ENCODE measurements around the gene C1QA.
"Not testable (repeated sequence)": the region's sequence is repeated elsewhere in the genome, so short reads cannot be mapped to it uniquely, and the experiment has no call there.

Gene C1QA

DNA sequence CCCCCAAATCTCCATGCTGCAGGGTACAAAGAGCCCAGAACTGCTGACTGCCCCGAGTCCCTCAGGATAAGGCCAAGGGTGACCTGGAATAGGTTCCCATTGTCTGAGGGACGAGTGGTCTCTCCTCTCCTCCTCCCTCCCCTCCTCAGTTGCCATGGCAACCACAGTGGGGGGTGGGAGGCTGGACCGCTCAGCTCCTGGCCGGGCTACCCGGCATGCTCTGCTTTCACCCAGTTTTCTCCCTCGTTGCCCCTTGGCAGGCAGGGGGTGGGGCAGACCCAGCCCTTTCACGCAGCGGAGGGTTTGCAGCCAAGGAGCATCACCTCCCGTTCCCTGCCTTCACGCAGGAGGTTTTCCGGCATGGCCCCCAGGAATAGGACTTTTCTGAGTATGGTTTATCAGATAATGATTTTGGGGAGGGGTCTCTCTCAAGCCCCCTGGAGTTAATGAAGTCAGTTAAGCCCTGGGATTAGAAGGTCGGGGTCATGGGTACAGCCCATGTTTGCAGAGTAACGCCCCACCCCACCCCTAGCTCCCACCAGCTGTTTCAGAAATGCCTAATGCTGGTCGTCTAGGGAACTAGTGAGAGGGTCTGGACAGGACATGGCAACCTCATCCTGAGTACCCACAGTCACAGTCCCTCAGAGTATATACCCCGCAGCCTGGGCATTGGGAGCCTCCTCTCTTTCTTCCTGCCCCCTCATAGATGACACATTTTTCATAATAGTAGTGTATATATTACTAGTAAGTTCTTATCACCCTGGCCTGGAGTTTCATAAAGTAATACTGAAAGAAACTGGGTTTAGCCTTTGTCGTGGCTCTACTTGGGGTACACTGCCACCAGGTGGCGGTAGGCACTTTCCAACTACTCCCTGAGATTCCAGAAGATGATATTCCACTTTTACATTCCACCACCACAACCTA lies 37.3 kb downstream of the C1QA start:
- DNase-seq (ENCODE audit: low read depth, low spot score) = peak; percentile 53

DNA sequence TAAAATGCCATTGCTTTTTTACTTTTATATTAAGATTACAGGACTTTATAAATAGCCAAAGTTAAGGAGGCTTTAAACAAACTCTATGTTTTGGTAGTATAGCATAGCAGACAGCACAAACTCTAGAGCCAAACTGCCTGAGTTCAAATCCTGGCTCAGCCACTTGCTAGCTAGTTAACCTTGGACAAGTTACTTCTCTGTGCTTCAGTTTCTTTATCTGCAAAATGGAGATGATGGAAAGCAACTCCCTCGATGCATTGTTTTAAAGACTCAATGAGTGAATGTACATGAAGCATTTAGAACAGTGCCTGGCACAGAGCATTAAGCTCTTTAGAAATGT lies 38.0 kb downstream of the C1QA start:
- no peak for DNase-seq (ENCODE audit: low read depth, low spot score)

DNA sequence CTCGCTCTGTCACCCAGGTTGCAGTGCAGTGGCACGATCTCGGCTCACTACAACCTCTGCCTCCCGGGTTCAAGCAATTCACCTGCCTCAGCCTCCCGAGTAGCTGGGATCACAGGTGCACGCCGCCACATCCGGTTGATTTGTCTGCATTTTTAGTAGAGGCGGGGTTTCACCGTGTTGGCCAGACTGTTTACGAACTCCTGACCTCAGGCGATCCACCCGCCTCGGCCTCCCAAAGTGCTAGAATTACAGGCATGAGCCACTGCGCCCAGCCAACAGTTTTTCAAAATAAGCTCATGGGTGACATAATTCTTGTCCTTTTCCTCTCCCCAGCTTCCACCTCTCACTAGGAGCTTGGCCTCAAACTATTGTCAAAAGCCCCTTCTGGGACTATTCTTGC lies 39.7 kb downstream of the C1QA start:
- not testable (repeated sequence) for DNase-seq (ENCODE audit: low read depth, low spot score)

DNA sequence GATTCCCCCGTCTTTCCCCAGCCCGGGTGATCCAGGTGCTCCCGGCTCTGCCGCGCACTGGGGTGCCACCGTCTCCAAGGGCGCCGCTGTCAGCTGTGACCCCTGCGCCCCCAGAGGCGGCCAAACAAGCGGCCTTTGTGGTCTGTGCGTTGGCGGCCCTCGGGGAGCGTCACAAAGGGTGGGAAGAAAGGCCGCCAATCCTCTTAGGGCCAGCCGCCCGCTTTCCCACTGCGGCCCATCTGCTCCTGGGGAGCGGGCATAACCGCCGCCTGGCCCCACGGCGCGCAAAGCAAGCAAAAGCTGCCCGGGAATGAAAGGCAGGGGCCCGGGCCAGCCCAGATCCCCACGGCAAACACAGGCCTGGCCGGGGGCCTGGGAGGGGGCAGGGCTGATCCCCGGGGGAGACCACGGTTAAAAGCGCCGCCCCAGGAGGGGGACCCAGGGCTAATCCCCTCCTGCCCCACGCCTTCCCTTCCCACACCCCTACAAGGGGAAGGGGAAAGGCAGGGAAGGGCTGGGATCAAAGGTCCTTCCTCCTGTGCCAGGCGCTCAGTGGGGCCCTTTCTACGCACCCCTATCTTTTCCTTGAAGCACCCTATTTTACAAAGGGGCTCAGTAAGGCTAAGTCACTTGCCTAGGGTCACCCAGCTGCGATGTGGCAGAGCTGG lies 40.6 kb downstream of the C1QA start:
- no peak for DNase-seq (ENCODE audit: low read depth, low spot score)

DNA sequence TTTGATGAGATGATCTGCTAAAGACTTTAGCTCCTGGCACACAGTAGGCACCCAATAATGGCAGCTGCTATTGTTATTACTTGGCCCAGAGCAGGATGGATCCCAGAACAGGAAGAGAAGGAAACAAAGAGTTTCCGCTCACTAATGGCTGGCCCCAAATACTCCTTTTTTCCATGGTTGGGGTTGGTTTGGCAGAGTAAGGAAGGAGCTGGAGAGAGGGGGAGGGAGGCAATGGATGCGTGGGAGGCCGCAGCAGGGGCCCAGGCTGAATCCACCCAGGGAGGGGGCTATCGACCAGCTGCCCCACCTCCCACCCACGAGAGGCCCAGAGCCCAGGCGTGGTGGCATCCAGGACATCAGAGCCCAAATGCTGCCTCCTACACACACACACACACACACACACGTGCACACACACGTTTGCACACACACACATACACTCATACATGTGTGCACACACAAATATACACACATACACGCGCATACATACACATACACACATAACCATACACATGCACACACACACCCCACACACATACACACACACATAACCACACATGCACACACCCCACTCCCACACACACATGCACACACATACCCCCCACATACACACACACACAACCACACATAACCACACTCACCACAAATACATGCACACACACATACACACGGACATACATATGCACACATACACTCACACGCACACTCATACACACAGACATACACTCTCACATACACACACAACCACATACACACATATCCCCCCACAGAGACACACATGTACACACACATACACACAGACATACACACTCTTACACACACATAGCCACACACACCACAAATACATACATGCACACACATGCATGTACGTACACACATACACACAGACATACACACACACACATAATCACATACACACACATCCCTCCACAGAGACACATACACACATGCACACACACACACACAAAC lies 41.8 kb downstream of the C1QA start:
- DNase-seq (ENCODE audit: low read depth, low spot score) = no peak

DNA sequence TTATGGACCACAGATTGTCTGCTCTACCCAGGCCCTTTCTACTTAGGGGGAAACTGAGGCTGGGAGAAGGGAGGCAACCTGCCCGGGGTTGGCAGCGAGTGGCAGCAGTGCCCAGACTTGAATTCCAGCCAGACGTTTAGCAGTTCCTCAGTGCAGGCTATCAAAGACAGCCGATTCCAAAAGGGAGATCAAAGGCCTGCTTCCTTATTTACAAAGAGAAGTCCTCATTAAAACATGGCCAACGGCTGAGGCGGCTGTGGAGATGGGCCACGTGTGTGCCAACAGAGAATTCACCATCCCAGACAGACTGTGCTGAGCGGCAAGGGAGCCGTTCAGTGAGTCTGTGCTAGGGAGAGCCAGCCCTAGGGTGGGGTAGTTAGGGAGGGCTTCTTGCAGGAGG lies 44.3 kb downstream of the C1QA start:
- no peak for DNase-seq (ENCODE audit: low read depth, low spot score)

DNA sequence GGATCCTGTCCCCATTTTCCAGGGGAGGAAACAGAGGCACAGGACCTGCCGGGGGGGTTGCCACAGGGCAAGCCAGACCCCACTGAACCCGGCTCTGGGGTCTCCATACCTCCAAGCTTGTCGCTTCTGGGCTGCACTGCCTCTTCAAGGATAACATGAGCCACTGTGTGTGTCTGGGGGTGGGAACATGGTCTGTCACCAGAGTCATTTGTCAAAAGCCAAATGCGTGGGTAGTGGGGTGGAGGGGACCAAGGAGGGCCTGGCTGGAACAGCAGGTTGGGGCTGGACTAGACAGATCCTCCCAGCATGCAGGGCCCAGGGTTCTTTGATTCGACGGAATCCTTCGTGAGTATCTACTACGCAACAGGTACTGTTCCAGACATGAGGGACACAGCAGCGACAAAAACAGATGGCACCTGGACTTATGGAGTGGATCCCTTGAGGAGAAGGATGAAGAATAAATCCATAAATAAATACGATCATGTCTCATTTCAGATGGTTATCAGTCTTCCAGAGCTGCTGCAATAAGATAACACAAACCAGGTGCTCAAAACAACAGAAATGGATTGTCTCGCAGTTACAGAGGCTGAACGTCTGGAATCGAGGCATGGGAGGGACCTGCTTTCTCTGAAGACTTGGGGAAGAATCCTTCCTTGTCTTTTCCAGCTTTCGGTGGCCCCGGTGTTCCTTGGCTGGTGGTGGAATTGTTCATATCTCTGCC lies 45.3 kb downstream of the C1QA start:
- DNase-seq (ENCODE audit: low read depth, low spot score) = no peak

DNA sequence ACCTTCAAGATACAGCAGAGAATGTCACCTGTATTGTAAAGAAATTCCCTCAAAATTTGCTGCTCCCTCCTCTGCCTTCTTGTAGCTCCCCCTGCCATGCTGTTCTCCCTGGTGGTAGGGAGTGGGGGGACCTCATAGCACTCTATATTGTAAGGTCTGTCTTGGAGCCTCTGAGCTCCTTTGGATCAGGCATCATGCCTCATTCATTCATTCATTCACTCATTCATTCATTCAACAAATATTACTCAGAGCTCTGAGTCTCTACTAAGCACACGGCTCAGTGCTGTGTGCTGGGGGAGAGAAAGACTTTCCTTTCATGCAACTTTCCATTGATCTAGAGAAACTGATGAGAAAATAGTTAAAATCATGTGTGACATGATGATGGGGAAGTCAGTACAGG lies 47.1 kb downstream of the C1QA start:
- DNase-seq (ENCODE audit: low read depth, low spot score) = no peak

DNA sequence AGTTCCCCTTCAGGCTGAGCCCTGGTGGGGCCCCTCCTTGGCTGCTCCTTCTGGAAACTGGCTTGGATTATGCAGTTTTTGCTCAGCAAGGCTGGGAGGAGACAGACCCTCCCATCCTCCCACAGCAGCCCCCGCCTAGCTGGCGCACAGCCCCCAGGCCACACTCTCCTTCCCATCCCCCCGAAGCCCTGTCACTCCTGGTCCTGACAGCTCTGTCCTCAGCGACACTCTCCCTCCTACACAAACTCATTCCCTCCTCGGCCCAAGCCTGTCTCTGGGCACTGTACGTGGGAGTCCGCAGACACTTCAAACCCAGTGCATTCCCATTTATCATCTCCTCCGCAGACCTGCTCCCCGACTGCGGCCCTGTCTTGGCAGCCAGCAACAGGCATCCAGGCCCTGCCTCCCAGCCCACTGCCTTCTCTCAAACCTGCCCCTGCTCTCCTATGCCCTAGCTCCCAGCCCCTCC lies 49.2 kb downstream of the C1QA start:
- peak; percentile 58 for DNase-seq (ENCODE audit: low read depth, low spot score)

DNA sequence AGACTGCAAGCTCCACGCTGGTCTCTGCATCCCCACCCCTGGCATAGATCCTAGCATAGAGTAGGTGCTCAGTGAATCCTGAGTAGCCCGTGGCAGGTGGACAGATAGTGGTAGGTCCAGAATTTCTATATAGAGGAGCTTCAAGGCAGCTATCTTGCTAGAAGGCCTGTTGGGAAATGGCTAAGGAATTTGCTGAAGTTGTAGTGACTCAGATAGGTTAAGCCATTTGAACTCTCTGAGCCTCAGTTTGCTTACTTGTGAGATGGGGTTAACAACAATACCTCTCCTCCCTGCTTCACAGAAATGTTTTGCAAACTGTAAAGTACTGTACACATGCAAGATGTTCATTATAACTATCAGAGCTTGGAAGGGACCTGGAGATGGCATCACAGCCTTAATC lies 50.8 kb downstream of the C1QA start:
- no peak for DNase-seq (ENCODE audit: low read depth, low spot score)

DNA sequence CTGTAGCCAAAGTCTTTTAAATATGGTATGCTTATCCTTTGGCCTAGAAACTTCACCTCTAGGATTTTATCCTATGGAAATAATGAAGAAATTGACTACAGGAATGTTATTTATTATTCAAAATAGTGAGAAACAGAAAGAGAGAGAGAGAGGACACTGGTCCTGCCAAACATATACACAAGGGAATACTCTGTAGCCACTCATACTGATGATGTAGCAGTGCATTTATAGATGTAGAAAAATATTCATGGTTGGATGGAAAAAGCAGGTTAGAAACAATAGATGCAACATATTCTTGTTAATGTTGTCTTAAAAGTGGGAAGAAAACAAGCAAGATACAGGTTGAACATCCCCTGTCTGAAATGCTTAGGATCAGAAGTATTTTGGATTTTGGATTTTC lies 52.0 kb downstream of the C1QA start:
- DNase-seq (ENCODE audit: low read depth, low spot score) = no peak
